Measurements from ENCODE around the gene ALMS1.

The ALMS1 gene

DNA sequence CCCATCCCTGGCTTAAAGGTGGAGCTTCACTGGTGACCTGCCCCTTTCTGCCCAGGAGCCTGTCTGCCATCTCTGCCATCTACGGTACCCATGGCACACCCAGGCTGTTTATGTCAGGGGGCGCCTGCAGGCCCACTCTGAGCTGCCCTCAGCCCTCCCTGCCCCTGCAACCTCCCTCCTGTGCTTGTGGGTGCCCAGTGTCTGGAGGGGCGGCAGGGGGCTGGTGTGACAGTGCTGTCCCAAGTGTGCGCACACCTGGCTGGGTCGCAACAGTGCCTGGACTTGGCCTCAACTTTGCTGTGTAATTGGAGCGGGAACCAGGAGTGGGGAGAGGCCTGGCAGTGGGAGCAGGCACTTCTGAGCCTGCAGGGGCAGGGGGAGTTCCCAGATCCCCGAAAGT lies 102.4 kb downstream of the ALMS1 start:
- no peak overlapping the region for H3K4me2 ChIP-seq (ENCODE audit: low read length, poor library complexity, severe bottlenecking)
- no peak overlapping the region for H2AK5ac ChIP-seq (ENCODE audit: low read length, severe bottlenecking)
- H2BK120ac ChIP-seq (ENCODE audit: low read depth, low read length): no peak overlapping the region
- no peak overlapping the region for H2BK15ac ChIP-seq (ENCODE audit: low read depth, poor library complexity, severe bottlenecking)
- DNase-seq: no peak
- no peak overlapping the region for H2BK12ac ChIP-seq (ENCODE audit: low read length in 2 of 2)
- no peak overlapping the region for H2AFZ ChIP-seq (ENCODE audit: low read depth, low read length)
- no peak overlapping the region for H3K4me3 ChIP-seq (ENCODE audit: insufficient read depth in 1 of 2, low read depth in 1 of 2, low read length in 2 of 2)
- no peak overlapping the region for H3K9ac ChIP-seq (ENCODE audit: low read length)
- no peak overlapping the region for H3K27ac ChIP-seq (ENCODE audit: low read length, poor library complexity, severe bottlenecking)
- H3K14ac ChIP-seq (ENCODE audit: low read length in 2 of 2): peak overlapping the region in 1 of 2 experiments; percentile 77
- peaks cover 3% of the 10 kb centered on the region for H3K4me1 ChIP-seq (ENCODE audit: control insufficient read depth, insufficient read depth, low read depth, low read length)
- 97% methylated on average over 7 of the region's 7 CpGs for WGBS
- H3K4ac ChIP-seq (ENCODE audit: low read depth in 1 of 2, low read length in 2 of 2): no peak overlapping the region
- H3K18ac ChIP-seq (ENCODE audit: low read depth in 1 of 2, low read length in 2 of 2): no peak overlapping the region
- H3K27me3 ChIP-seq (ENCODE audit: control insufficient read depth in 1 of 2, insufficient read depth in 1 of 2, low read length in 2 of 2): no peaks in the 10 kb centered on the region
- H3K9me3 ChIP-seq (ENCODE audit: control insufficient read depth, low read length): peaks cover 6% of the 10 kb centered on the region
- peaks cover 17 to 37% of the 10 kb centered on the region in 2 experiments for H3K36me3 ChIP-seq (ENCODE audit: control insufficient read depth in 1 of 2, insufficient read depth in 2 of 2, low read depth in 1 of 2, low read length in 2 of 2)
- H3K79me1 ChIP-seq (replicated peaks; ENCODE audit: low read length, poor library complexity, severe bottlenecking): peaks cover 5% of the 10 kb centered on the region
- H2BK5ac ChIP-seq (ENCODE audit: low read depth, low read length, poor library complexity, severe bottlenecking): no peak overlapping the region
- no peak overlapping the region for H3K23ac ChIP-seq (ENCODE audit: low read length in 2 of 2)
- no peak overlapping the region for H4K91ac ChIP-seq (ENCODE audit: low read length)
- H4K8ac ChIP-seq (ENCODE audit: low read length): no peak overlapping the region

DNA sequence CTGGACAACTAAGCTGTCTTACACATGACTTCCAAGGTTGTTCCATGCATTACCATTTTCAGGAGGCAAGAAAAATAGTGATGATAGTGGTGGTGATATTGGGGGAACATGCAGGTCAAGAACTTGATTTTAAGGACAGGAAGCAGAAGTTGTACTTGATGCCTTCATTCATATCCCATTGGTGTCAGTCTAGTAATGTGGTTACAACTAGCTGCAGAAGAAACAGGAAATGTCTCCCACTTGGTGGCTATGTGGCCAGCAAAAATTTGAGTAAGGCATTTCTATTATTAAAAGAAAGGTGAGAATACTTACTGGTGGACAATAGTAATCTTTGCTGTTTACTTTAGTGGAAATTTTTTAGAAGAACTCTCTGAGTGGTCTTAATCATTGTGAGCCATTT lies 103.4 kb downstream of the ALMS1 start:
- Histone ChIP-seq H3K9ac (ENCODE audit: low read length) (no peak overlapping the region), H3K9me3 (ENCODE audit: control insufficient read depth, low read length) (peaks cover 6% of the 10 kb centered on the region), H3K27me3 (ENCODE audit: control insufficient read depth in 1 of 2, insufficient read depth in 1 of 2, low read length in 2 of 2) (no peaks in the 10 kb centered on the region), H3K4ac (ENCODE audit: low read depth in 1 of 2, low read length in 2 of 2) (no peak overlapping the region), H3K79me1 (replicated peaks; ENCODE audit: low read length, poor library complexity, severe bottlenecking) (peaks cover 5% of the 10 kb centered on the region), H2BK12ac (ENCODE audit: low read length in 2 of 2) (no peak overlapping the region), H3K18ac (ENCODE audit: low read depth in 1 of 2, low read length in 2 of 2) (no peak overlapping the region), H3K36me3 (ENCODE audit: control insufficient read depth in 1 of 2, insufficient read depth in 2 of 2, low read depth in 1 of 2, low read length in 2 of 2) (peaks cover 17 to 37% of the 10 kb centered on the region in 2 experiments), H3K4me1 (ENCODE audit: control insufficient read depth, insufficient read depth, low read depth, low read length) (peaks cover 3% of the 10 kb centered on the region), H3K4me2 (ENCODE audit: low read length, poor library complexity, severe bottlenecking) (no peak overlapping the region), H4K91ac (ENCODE audit: low read length) (no peak overlapping the region), H2BK5ac (ENCODE audit: low read depth, low read length, poor library complexity, severe bottlenecking) (no peak overlapping the region), H2AFZ (ENCODE audit: low read depth, low read length) (no peak overlapping the region), H2AK5ac (ENCODE audit: low read length, severe bottlenecking) (no peak overlapping the region), H3K23ac (ENCODE audit: low read length in 2 of 2) (no peak overlapping the region), H4K8ac (ENCODE audit: low read length) (no peak overlapping the region), H2BK15ac (ENCODE audit: low read depth, poor library complexity, severe bottlenecking) (no peak overlapping the region), H3K4me3 (ENCODE audit: insufficient read depth in 1 of 2, low read depth in 1 of 2, low read length in 2 of 2) (no peak overlapping the region), H3K27ac (ENCODE audit: low read length, poor library complexity, severe bottlenecking) (no peak overlapping the region), H2BK120ac (ENCODE audit: low read depth, low read length) (no peak overlapping the region), H3K14ac (ENCODE audit: low read length in 2 of 2) (no peak overlapping the region)
- DNase-seq: no peak

DNA sequence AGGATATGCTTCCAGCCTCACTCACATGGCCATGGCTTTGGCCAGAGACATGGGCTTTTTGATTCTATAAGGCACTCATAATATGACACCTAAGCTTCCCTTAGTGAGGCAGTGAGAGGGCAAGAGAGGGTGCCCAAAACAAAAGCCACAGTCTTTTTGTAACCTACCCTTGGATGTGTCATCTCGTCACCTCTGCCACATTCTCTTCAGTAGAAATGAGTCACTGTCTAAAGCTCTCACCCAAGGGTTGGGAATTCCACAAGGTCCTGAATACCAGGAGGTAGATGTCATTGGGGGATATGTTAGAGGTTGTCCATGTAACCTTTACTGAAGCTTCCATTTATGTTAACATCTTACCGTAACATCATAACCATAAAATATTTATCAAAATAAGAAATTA lies 108.4 kb downstream of the ALMS1 start:
- Histone ChIP-seq H2AFZ (ENCODE audit: low read depth, low read length) (no peak overlapping the region), H3K4me2 (ENCODE audit: low read length, poor library complexity, severe bottlenecking) (no peak overlapping the region), H3K9ac (ENCODE audit: low read length) (no peak overlapping the region), H3K9me3 (ENCODE audit: control insufficient read depth, low read length) (peaks cover 2% of the 10 kb centered on the region), H2BK120ac (ENCODE audit: low read depth, low read length) (no peak overlapping the region), H3K27me3 (ENCODE audit: control insufficient read depth in 1 of 2, insufficient read depth in 1 of 2, low read length in 2 of 2) (no peaks in the 10 kb centered on the region), H2BK12ac (ENCODE audit: low read length in 2 of 2) (no peak overlapping the region), H3K79me1 (replicated peaks; ENCODE audit: low read length, poor library complexity, severe bottlenecking) (peaks cover 1% of the 10 kb centered on the region), H3K4me1 (ENCODE audit: control insufficient read depth, insufficient read depth, low read depth, low read length) (no peaks in the 10 kb centered on the region), H3K4me3 (ENCODE audit: insufficient read depth in 1 of 2, low read depth in 1 of 2, low read length in 2 of 2) (no peak overlapping the region), H2BK5ac (ENCODE audit: low read depth, low read length, poor library complexity, severe bottlenecking) (no peak overlapping the region), H3K14ac (ENCODE audit: low read length in 2 of 2) (no peak overlapping the region), H4K91ac (ENCODE audit: low read length) (no peak overlapping the region), H4K8ac (ENCODE audit: low read length) (no peak overlapping the region), H3K18ac (ENCODE audit: low read depth in 1 of 2, low read length in 2 of 2) (no peak overlapping the region), H2BK15ac (ENCODE audit: low read depth, poor library complexity, severe bottlenecking) (no peak overlapping the region), H3K23ac (ENCODE audit: low read length in 2 of 2) (no peak overlapping the region), H3K4ac (ENCODE audit: low read depth in 1 of 2, low read length in 2 of 2) (no peak overlapping the region), H2AK5ac (ENCODE audit: low read length, severe bottlenecking) (no peak overlapping the region), H3K27ac (ENCODE audit: low read length, poor library complexity, severe bottlenecking) (no peak overlapping the region), H3K36me3 (ENCODE audit: control insufficient read depth in 1 of 2, insufficient read depth in 2 of 2, low read depth in 1 of 2, low read length in 2 of 2) (peaks cover 0 to 32% of the 10 kb centered on the region in 2 experiments)
- WGBS: 67% methylated on average over 1 of the region's 2 CpGs
- DNase-seq: peak; percentile 30

DNA sequence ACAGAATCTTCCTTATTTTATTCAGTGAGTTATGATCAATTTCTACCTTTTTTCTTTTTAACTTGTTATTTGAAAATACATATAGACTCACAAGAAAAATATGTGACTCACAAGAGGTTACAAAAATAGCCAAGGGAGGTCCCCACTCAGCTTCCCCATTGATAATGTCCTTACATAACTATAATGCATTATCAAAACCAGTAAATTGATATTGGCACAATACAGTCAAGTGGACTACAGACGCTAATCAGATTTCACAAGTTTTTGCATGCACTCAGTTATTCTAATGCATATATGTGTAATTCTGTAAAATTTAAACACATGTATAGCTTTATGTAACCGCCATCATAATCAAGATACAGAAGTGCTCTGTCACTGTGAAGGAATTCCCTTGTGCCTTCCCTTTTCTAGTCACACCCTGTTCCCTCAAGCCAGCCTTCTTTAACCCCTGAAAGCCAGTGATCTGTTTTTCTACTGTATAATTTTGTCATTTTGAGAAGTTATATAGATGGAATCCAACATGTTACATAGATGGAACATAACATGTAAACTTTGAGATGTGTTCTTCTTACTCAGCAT lies 118.4 kb downstream of the ALMS1 start:
- no peak overlapping the region for H2AFZ ChIP-seq (ENCODE audit: low read depth, low read length)
- H3K14ac ChIP-seq (ENCODE audit: low read length in 2 of 2): no peak overlapping the region
- DNase-seq: no peak
- no peak overlapping the region for H3K4ac ChIP-seq (ENCODE audit: low read depth in 1 of 2, low read length in 2 of 2)
- H3K18ac ChIP-seq (ENCODE audit: low read depth in 1 of 2, low read length in 2 of 2): no peak overlapping the region
- H3K4me2 ChIP-seq (ENCODE audit: low read length, poor library complexity, severe bottlenecking): no peak overlapping the region
- H4K91ac ChIP-seq (ENCODE audit: low read length): no peak overlapping the region
- H3K79me1 ChIP-seq (replicated peaks; ENCODE audit: low read length, poor library complexity, severe bottlenecking): peaks cover 3% of the 10 kb centered on the region
- no peak overlapping the region for H2AK5ac ChIP-seq (ENCODE audit: low read length, severe bottlenecking)
- no peak overlapping the region for H4K8ac ChIP-seq (ENCODE audit: low read length)
- no peaks in the 10 kb centered on the region for H3K27me3 ChIP-seq (ENCODE audit: control insufficient read depth in 1 of 2, insufficient read depth in 1 of 2, low read length in 2 of 2)
- H3K27ac ChIP-seq (ENCODE audit: low read length, poor library complexity, severe bottlenecking): no peak overlapping the region
- WGBS: 60% methylated on average over 1 of the region's 2 CpGs
- H2BK5ac ChIP-seq (ENCODE audit: low read depth, low read length, poor library complexity, severe bottlenecking): no peak overlapping the region
- no peak overlapping the region for H2BK120ac ChIP-seq (ENCODE audit: low read depth, low read length)
- no peaks in the 10 kb centered on the region for H3K36me3 ChIP-seq (ENCODE audit: control insufficient read depth in 1 of 2, insufficient read depth in 2 of 2, low read depth in 1 of 2, low read length in 2 of 2)
- H3K4me3 ChIP-seq (ENCODE audit: insufficient read depth in 1 of 2, low read depth in 1 of 2, low read length in 2 of 2): no peak overlapping the region
- no peak overlapping the region for H2BK15ac ChIP-seq (ENCODE audit: low read depth, poor library complexity, severe bottlenecking)
- H3K9ac ChIP-seq (ENCODE audit: low read length): no peak overlapping the region
- H3K4me1 ChIP-seq (ENCODE audit: control insufficient read depth, insufficient read depth, low read depth, low read length): no peaks in the 10 kb centered on the region
- H2BK12ac ChIP-seq (ENCODE audit: low read length in 2 of 2): no peak overlapping the region
- no peak overlapping the region for H3K23ac ChIP-seq (ENCODE audit: low read length in 2 of 2)
- no peaks in the 10 kb centered on the region for H3K9me3 ChIP-seq (ENCODE audit: control insufficient read depth, low read length)
